HG02678 (cell line): ENCODE results near the gene XPR1.
A peak's percentile ranks its signal among the peaks of the same experiment; 100 is the strongest.

Source experiments
- ATAC-seq: cut with Tn5 transposase; IDR thresholded peaks from one replicate; pipeline ENCODE4 v1.9.1; 2021; ENCODE audit warnings: mild to moderate bottlenecking, moderate library complexity; ENCODE audit not compliant: unreplicated experiment

The XPR1 gene

DNA sequence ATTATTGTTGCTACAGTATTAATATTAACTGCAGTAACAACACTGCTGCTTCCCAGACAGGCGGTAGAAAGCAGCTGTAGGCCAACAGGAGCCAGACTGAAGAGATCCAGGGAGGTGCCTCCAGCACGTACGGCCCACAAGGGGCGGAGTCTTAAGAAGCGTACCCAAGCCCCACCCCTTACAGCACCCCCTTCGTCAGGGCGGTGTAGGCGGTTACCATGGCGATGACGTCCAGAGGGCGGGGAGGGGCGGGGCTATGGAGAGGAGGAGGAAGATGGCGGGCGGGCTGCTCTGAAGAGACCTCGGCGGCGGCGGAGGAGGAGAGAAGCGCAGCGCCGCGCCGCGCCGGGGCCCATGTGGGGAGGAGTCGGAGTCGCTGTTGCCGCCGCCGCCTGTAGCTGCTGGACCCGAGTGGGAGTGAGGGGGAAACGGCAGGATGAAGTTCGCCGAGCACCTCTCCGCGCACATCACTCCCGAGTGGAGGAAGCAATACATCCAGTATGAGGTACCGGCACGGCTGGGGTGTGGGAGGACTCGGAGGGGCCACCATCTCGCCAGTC, at the start of gene XPR1:
Gene XPR1, plus strand, starts transcription at position 257 of the 560 bp plus-strand sequence. Its CDS starts 180 bp downstream, at position 437.
- peak; percentile 97 for ATAC-seq

DNA sequence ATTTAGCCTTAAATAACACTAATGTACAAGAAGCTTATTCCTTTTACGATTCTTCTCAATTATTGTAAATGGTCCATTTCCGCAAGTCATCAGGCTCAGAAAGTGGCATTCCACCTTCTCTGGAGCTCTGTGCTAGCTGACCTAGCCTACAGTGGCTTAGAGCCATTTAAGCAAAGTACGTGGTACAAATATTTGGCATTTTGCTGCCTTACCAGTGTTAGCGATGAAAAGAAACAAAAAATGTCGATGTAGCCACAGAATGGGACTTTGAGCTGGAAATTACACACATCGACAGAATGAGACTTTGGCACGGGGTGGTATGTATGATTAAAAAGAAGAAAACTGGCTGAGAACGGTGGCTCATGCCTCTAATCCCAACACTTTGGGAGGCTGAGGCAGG, 47.0 kb upstream of the XPR1 start:
- no peak for ATAC-seq

DNA sequence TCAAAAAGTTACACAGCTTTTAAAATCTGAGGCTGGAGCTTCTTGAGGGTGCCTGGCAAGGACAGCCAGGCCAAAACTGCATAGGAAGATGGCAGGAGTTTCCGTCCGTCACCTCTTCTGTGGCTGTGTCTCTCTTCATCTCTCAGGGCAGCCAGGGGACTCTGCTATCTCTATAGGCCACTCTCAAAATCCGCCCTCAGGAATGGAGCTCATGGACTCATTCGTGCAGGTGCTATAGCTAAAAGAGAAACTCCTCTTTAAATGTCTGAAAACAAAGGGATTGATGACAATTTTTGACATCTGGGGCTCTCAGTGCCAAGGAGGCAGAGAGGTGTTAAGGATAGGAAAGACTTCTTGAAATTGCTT, 45.8 kb upstream of the XPR1 start:
- ATAC-seq, result no peak

DNA sequence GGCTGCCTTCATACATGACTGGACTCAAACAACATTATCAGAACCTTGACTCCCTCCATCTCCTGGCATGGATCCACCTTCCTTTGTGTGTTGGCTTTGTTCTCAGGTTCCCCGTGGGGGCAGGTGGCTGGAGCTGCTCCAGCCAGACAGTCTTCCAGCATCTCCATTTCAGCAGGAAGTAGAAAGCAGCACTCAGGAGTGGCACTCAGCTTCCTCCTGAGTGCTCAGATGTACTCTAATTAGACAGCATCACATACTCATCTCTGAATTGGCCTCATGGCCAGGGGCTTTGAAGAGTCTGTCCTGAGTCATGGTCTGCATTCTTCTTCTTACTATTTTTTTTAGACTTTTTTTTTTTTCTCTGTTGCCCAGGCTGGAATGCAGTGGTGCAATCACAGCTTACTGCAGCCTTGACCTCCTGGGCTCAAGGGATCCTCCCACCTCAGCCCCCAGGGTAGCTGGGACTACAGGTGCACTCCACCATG, 45.1 kb upstream of the XPR1 start:
- ATAC-seq, result no peak

DNA sequence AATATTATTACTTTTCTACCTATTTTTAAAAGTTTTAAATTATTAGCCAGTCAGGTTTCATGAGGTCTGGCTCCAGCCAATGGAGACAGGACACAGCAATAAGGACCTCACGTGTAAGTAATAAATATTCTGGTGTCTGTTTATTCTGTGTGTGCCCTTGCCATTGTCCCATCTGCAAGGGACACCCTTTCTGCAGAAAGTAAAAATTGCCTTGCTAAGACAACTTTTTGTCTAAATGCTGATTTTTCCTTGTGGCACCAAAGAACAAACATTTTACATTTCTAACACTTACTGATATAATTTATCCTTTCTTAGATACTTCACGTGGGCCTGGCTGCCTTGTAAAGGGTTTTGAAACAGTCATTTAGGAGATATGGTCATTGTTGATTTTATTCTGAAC, 43.7 kb upstream of the XPR1 start:
- ATAC-seq, result no peak

DNA sequence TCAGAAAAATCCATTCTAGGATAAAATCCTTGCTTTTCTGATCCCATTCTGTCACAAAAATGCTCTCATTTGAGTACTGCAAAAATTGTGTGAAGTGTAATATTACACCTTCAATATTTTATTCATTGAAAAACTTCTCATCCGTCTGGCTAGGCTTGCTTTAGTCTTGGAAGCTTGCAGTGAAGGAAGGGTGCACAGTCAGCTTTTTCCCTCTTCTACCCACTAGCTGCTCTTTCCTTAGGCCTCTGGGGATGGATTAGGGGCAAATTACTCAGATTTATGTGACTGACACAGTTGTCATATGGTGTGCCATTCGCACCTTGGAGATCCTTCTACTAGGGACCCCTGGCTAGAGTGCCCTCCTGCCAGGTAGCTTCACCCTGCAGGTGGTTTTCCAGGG, 40.9 kb upstream of the XPR1 start:
- no peak for ATAC-seq

DNA sequence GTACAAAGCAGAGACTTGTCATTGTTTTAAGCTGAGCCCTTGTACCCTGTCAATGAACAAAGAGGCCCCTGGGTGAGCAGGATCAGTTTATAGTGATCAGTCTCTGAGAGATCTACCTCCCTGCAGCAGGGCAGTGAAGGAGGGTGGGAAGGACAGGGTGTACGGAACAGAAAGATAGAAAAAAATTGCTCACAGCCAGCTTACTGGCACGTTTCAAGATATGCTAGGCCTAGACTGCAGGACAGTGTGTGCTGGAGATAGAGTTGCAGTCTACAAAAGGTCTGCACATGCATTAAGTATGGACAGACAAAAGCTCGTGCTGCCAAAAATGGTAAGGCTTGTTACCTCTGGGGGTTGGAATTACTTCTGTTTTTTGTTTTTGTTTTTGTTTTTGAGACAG, 38.4 kb upstream of the XPR1 start:
- no peak for ATAC-seq

DNA sequence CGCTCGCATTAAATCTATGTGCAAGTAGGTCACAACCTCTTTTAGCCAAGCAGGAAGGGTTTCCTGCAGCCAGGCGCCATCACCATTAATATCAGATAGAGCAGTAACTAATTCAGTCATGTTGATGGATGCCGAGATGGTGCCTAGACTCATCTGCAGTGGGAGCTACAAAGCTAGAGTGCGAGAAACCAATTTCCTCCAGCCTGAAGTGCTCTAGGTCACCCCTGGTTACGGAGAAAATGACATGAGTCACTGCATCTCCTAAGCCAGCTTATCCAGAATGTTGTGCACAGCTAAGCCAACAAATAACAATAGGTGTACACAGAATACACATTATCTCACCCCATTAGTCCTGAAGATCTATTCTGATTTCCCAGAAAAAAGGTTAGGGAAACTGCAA, 37.1 kb upstream of the XPR1 start:
- no peak for ATAC-seq

DNA sequence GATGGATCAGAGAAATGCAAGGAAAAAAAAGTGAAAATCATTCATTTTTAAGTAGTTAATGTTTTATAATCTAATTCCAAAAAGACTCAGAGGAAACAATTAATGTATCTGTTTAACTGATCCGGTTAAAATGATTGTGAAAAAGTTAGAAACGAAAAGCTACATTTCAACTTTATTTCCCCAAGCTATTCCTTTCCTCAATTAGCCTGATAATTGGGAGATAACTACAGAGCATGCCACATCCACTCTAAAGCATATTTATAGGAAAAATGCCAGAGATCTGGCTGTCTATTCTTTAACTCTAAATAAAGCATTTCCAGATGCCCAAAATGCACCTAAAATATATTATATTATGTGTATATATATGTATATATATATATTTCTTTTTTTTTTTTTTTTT, 35.9 kb upstream of the XPR1 start:
- ATAC-seq, result no peak

DNA sequence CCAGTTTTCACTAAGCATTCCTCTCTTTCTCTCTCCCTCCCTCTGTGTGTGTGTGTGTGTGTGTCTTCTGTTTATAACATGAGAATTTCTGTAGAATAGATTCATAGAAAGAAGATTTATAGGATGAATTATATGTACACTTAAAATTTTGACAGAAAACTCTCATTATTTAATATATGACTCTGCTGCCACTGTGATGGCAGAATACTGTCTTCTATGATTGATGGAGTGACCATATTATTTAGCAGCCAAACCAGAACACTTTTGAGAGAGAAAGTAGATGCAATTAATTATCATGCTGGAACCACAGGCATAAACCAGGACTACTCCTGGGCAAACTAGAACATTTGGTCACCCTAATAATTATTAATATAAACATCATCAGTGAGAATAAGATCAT, 34.3 kb upstream of the XPR1 start:
- no peak for ATAC-seq

DNA sequence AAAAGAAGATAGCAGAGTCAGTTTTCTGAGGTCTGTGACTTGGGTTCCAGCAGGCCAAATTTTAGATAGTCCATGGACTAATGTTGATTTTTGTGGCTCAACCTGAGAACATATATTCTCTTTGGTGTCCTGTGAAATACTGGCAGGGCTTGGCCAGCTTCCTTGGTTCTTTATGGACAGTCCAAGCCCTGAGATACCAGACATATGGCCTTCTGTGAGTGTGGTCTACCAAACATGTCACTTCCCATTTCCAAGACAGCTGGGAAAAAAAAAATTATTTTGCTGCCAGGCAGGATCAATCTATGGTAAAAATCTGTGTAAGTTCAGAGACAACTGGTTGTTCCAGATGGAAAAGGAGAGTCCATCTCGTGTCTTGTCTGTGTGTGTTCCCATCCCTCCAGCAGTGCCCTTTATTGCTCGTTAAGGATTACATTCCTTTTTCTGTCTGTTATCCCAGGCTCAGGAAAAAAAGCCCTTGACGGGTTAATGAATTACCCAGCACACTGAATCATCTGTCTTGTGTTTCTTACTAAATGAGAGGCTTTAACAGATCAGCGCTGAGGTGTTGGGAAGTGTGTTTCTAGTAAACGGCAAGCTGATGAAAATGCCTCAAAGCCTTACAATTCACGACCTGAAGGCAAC, 33.4 kb upstream of the XPR1 start:
- ATAC-seq, result no peak

DNA sequence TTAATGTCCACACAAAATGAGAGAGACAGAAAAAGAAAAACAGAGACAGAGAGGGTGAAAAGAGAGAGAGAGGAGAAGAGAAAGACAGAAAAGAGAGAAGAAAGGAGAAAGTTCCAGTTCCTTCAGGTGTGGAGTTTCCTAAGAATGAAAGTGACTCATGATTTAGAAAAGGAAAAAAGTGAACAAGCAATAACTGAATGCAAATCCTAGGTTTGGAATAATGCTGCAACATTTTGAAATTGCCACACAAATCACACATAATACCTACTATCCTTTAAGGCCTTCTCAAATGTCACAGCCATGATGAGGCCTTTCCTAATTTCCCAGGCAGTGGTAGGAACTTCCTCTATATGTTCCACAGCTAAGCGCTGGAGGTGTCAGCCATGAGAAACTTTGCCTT, 31.5 kb upstream of the XPR1 start:
- ATAC-seq, result no peak

DNA sequence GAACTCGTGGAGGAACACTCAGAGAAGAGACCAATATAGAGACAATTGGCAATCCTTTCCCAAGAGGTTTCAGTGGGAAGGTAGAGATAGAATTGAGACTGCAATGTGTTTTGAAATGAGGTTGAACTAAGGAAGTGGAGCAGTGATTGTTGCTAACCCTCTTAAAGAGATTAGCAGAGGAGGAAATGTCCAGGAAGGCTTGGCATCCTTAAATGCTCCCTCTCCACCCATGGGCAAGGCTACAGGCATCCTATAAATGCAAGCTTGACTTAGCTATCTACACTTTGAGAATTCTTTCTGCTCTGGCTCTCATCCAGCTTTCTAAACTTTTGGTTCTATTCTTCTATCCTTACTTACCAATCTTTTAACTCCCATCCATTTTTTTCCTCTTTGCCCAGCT, 30.3 kb upstream of the XPR1 start:
- ATAC-seq, result no peak

DNA sequence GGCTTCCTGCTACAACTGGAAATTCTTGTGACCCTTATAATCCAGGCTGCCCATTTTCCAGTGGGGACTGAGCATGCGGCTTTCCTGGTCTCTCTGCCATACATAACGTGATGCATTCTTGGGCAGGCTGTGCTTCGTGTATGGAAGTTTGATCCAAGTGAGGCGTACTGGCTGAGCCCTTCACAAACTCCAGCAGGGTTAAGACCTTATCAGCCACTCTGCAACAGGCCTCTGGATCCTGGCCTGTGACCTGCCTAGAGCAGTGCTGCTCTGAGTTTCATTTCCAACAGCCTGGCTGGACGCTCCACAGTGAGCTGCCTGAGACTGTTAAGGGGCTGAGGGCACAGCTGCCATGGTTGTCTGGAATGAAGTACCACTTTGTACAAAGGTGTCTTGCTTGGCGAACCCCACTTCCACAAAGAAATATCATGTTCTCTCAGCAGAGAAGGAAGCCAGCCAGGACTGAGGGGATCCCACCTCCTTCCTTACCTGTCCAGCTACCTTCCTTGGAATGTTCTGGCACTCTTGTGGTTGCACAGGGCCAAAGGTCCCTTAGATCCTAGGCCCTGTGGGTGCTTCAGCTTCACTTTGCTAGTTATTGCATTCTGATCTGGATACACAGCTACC, 28.5 kb upstream of the XPR1 start:
- ATAC-seq, result no peak

DNA sequence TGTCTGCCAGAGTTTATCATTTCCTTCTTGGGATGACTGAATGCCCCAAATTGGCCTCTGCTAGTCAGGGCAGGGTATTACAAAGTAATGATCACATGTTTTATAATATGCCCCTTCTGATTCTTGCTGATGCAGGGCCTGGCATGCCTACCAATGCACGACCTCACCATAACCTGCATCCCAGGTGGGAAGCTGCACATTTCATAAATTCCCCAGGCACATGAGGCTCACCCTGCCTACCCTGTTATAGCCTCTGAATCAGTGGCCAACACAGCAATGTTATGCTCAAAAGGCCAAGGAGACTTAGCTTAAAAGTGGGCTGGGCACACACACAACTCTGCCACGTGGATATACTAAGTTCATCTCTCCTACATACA, 28.0 kb upstream of the XPR1 start:
- ATAC-seq, result no peak

DNA sequence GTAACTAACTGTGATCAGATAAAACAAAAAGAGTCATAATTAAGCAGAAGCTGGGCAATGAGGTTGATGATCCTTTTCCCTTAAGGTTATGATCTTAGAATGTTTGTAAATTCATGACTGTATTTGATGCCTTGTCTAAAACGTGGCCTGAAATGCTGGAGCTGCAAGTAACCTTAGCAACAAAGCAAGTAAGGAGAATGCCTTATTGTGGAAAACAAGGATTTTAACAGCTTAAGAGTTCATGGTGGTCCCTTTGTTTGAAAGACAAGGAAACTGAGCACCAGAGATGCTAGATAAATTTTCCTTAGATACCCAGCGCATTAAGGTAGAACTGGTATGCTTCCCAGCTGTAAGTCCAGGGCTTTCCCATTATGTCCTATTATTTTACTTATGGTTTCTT, 25.7 kb upstream of the XPR1 start:
- ATAC-seq, result no peak

DNA sequence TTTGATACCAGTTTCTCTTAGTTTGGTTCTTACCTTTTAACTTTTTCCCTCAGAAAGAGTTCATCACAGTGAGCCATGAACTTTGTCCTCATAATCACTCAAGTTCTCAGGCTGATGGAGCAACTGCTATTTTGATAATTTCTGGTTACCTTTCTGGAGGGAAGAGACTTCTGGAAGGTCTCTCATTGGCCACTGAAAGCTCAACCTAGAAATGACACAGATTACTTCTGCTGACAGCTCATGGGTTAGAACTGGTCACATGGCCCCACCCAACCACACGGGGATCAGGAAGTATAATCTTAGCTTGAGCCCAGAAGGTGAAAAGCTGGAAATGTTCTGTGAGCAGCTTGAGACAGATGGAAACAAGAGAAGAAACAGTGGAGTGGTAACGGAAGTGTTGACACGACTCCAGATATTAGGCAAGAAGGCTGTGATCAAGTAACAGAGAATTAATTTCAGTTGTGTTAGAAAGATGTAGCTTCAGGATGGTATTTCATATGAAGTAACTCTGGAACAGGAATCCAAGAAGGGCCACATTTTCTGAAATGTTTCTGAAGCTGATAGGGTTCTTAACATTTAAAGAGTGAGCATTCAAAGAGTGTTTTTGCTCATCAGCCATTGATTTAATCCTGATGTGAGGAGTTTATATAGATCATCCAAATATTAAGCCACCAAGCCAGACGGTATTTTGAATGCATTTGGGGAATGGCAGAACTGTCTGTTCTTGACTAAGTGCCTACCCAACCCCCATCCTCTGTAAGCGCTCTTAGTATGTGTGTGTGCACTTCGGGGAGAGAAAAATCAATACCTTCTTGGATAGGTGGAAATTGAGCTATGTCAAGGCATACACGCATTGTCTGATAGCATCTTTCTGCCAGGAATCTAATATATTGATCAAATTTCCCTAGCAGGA, 21.9 kb upstream of the XPR1 start:
- no peak for ATAC-seq

DNA sequence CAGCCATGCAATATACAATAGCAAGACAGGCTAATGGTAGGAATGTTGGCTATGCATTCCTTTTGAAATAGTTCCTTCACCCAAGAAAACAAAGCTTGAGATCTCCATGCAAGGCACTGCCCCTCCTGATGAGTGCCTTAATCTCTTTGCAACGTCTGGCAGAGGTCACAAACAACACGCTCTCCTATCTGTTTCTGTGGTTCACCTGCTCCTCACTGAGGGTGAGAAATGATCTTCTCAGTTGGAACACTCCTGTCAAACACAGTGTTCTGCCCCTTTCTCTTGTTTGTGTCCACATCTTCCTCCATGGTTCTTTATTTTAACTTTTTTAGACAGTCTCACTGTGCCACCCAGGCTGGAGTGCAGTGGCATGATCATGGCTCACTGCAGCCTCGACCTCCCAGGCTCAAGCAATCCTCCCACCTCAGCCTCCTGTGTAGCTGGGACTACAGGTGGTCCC, 21.2 kb upstream of the XPR1 start:
- no peak for ATAC-seq

DNA sequence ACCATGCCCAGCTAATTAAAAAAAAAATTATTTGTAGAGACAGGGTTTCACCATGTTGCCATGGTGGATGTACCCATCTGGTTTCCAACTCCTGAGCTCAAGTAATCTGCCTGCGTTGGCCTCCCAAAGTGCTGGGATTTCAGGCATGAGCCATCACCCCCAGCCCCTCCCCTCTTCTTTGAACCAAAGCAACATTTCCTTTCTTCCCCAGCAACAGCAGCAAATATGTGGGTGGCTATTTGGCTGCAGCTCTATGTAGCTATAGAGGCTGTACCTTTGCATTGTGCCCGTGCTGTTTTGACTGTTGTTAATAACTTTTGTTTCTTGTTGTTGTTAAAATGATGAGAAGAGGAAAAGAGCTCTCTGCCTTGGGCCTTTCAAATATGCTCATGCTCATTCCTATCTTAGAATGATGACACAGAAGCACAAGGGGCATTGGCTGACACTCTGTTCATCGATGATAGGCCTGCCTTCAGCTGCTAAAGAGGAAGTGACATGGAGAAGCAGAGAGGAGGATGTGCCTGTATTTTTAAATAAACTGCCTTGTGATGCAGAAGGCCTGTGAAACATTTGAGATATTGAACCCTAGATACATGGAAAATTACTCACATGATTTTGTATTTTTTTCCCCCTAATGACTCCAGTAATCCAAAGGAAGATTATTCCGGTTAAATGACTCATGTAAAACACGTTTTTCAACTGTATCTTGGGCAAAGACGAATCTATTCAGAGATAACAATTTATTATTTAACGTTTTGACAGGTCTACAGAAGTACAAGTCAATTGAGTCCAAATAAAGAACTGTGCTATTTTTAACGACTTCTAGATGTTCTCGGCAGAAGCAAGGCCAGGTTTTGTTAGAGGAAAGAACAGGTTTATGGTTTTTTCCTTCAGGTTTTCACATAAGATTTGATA, 20.5 kb upstream of the XPR1 start:
- no peak for ATAC-seq

DNA sequence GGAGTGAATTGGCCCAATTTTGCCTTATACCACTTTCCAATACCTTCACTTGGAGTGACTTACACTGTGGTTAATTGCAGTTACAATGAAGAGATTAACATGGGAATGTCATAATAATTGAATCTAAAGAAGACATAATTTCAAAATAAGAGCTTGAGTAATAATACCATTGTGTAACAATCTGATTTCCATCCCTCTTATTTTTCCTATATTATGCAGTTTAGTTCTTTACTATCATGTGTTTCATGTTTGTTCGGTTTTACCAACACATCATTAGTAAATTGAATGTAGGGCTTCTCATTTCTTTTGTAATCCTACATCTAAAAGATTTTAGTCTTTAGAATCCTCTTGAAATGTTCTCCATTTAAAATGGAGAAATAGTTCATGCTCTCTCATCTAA, 19.2 kb upstream of the XPR1 start:
- no peak for ATAC-seq

DNA sequence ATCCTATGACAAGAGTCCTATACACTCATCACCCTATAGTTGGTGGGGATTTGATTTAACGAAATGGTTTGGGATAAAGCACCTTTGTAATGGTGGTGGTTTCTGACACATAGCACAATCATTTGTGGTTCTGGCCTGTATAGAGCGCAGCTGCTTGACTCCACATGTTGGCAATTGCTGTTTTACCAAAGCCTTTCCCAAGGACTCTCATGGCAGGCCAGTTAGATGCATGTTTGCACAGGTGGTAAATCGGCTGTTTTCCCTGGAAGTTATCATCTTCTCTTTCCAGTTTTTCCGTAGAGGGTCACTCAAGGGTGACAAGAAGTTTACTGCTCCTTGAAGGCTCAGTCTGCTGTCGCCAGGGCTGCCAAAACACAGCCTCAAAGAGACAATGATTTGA, 17.1 kb upstream of the XPR1 start:
- ATAC-seq, result no peak
